ENCODE results near the gene HSF4. TPM values are rescaled to one million over a fixed set of nuclear protein-coding genes. Genes with fewer than 3 reads are reported as not detected.
A peak's percentile ranks its signal among the peaks of the same experiment; 100 is the strongest.

HSF4 gene
- total RNA-seq, 5 donors from 2014 or later (not counting 1 experiment from before 2014, with no cell fraction given) = 22.3 to 66.3 (median 39.1) TPM

DNA sequence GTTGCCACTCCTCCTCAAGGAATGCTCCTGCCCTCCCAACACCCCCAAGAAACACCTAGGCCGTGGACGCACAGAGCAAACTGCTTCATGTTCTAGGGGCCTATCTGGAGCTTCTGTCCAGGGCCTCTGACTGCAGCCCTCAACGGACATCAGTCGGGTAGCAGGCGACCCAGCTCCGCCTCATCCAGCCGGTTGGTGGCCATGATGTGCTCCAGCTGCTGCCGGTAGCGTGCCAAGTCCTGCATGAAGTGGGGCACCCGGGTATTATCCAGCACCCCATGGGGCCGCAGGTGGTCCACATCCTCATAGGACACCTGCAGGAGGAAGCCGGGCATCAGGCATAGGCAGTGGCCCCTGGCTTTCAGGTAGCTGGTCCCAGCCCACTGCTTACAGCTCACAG lies 12.1 kb downstream of the HSF4 start:
- ATAC-seq (replicated peaks in 1 of 4) = no peak
- H3K4me1 ChIP-seq (ENCODE audit: control insufficient read depth in 1 of 2, extremely low read depth in 1 of 2, insufficient read depth in 2 of 2, low read length in 2 of 2) = peaks cover 0 to 47% of the 10 kb centered on the region in 2 experiments
- H3K9me3 ChIP-seq = no peaks in the 10 kb centered on the region
- POLR2A ChIA-PET = interaction anchor here in 1 of 2 donors (0.7 kb wide), 1 partner anchor 14 kb away, joined by 3 read pairs; no protein-coding TSS in a partner anchor
- CTCF ChIA-PET = no interaction called here
- peaks cover 22 to 40% (median 24%) of the 10 kb centered on the region in 3 donors for H3K4me1 Mint-ChIP-seq
- WGBS (ENCODE audit: insufficient coverage) = 93% methylated on average over 12 of the region's 12 CpGs
- no peak overlapping the region for H3K27ac Mint-ChIP-seq
- peaks cover 17 to 73% of the 10 kb centered on the region in 2 experiments for H3K27me3 ChIP-seq (replicated peaks in 1 of 2; ENCODE audit: control insufficient read depth in 2 of 2, extremely low read depth in 1 of 2, insufficient read depth in 2 of 2, low read length in 1 of 2)
- H3K36me3 Mint-ChIP-seq = no peaks in the 10 kb centered on the region
- H3K4me3 Mint-ChIP-seq = peak overlapping the region in 1 of 3 donors; percentile 63
- no peaks in the 10 kb centered on the region for H3K9me3 Mint-ChIP-seq
- no peak overlapping the region for H3K4me3 ChIP-seq (ENCODE audit: control insufficient read depth in 1 of 2, extremely low read depth in 1 of 2, low read length in 1 of 2)
- no peaks in the 10 kb centered on the region for H3K36me3 ChIP-seq (ENCODE audit: control insufficient read depth in 2 of 2, extremely low read depth in 1 of 2, insufficient read depth in 1 of 2, low read length in 1 of 2)
- H3K27ac ChIP-seq (ENCODE audit: low read length) = no peak overlapping the region
- H3K27me3 Mint-ChIP-seq = peaks cover 27 to 36% of the 10 kb centered on the region in 2 donors
- no peak for DNase-seq

GRCh38 chr16:67177743-67178699 lies 13.5 kb downstream of the HSF4 start:
- Histone ChIP-seq H3K9me3 (no peaks in the 10 kb centered on the region), H3K4me3 (ENCODE audit: control insufficient read depth in 1 of 2, extremely low read depth in 1 of 2, low read length in 1 of 2) (peak overlapping the region; percentile 35 to 37), H3K27ac (ENCODE audit: low read length) (no peak overlapping the region), H3K36me3 (ENCODE audit: control insufficient read depth in 2 of 2, extremely low read depth in 1 of 2, insufficient read depth in 1 of 2, low read length in 1 of 2) (no peaks in the 10 kb centered on the region), H3K27me3 (replicated peaks in 1 of 2; ENCODE audit: control insufficient read depth in 2 of 2, extremely low read depth in 1 of 2, insufficient read depth in 2 of 2, low read length in 1 of 2) (peaks cover 17 to 59% of the 10 kb centered on the region in 2 experiments), H3K4me1 (ENCODE audit: control insufficient read depth in 1 of 2, extremely low read depth in 1 of 2, insufficient read depth in 2 of 2, low read length in 2 of 2) (peaks cover under 1 to 45% of the 10 kb centered on the region in 2 experiments)
- ChIA-PET CTCF (interaction anchor here in 1 of 2 donors (0.6 to 1.2 kb wide), 4 partner anchors 12 to 628 kb away, joined by 3 to 7 read pairs (median 4); partner anchors contain the start of genes FBXL8, RANBP10 and TRADD), POLR2A (interaction anchor here in 1 of 2 donors (0.5 to 0.7 kb wide), 2 partner anchors 46 to 140 kb away, joined by 3 to 7 read pairs; no protein-coding TSS in a partner anchor)
- Mint-ChIP-seq H3K4me3 (peak overlapping the region; percentile 63 to 67 (median 64)), H3K4me1 (peaks cover 21 to 34% (median 23%) of the 10 kb centered on the region in 3 donors), H3K27me3 (peaks cover 23 to 27% of the 10 kb centered on the region in 2 donors), H3K9me3 (no peaks in the 10 kb centered on the region), H3K36me3 (no peaks in the 10 kb centered on the region), H3K27ac (no peak overlapping the region)
- WGBS (ENCODE audit: insufficient coverage) = 5% methylated on average over 67 of the region's 73 CpGs
- peak in 34 of 35 experiments; percentile 31 to 77 (median 52) for DNase-seq
- ATAC-seq (replicated peaks in 1 of 4) = peak; percentile 44 to 73 (median 52)

DNA sequence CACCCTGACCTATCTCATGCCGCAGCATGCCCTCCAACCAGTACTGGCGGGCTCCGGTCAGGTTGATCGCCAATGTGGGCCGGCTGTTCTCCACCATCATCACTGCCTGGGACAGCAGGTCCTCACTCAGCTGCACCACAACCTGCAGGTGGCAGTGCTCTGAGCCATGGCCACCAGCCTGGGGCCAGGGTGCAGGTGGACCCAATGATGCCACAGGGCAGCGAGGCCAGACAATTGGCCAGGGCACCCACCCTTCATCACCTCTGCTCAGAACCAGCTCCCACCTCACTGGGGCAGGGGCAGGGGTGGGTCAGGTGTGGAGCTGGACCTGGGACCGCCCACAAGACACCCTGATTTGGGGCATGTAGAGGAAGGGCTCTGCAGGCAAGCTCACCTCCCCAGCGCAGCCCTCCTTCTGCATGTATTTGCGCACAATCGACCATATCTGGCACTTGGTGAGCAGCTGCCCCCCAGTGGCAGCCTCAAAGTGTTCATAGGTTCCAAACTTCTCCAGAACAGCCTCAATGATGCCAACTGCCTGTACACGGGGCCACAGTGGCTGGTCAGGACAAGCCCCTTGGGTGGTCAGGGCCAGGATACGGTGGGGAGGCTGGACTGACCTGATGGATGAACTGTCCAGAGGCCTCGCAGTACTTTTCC lies 15.0 kb downstream of the HSF4 start:
- Histone ChIP-seq H3K4me1 (ENCODE audit: control insufficient read depth in 1 of 2, extremely low read depth in 1 of 2, insufficient read depth in 2 of 2, low read length in 2 of 2) (peaks cover 4 to 37% of the 10 kb centered on the region in 2 experiments), H3K4me3 (ENCODE audit: control insufficient read depth in 1 of 2, extremely low read depth in 1 of 2, low read length in 1 of 2) (no peak overlapping the region), H3K27me3 (replicated peaks in 1 of 2; ENCODE audit: control insufficient read depth in 2 of 2, extremely low read depth in 1 of 2, insufficient read depth in 2 of 2, low read length in 1 of 2) (peaks cover 13 to 46% of the 10 kb centered on the region in 2 experiments), H3K27ac (ENCODE audit: low read length) (no peak overlapping the region), H3K36me3 (ENCODE audit: control insufficient read depth in 2 of 2, extremely low read depth in 1 of 2, insufficient read depth in 1 of 2, low read length in 1 of 2) (no peaks in the 10 kb centered on the region), H3K9me3 (no peaks in the 10 kb centered on the region)
- ChIA-PET CTCF (interaction anchor here in 1 of 2 donors (0.5 to 0.9 kb wide), 3 partner anchors 22 to 889 kb away, joined by 3 to 4 read pairs (median 3); no protein-coding TSS in a partner anchor), POLR2A (no interaction called here)
- H3K36me3 Mint-ChIP-seq = no peaks in the 10 kb centered on the region
- DNase-seq (no peak), ATAC-seq (replicated peaks in 1 of 4) (no peak)
- H3K27ac Mint-ChIP-seq = no peak overlapping the region
- WGBS (ENCODE audit: insufficient coverage) = 92% methylated on average over 11 of the region's 13 CpGs
- H3K9me3 Mint-ChIP-seq = no peaks in the 10 kb centered on the region
- H3K27me3 Mint-ChIP-seq = peaks cover 14 to 18% of the 10 kb centered on the region in 2 donors
- H3K4me1 Mint-ChIP-seq = peaks cover 12 to 25% (median 12%) of the 10 kb centered on the region in 3 donors
- H3K4me3 Mint-ChIP-seq = peak overlapping the region in 1 of 3 donors; percentile 13

DNA sequence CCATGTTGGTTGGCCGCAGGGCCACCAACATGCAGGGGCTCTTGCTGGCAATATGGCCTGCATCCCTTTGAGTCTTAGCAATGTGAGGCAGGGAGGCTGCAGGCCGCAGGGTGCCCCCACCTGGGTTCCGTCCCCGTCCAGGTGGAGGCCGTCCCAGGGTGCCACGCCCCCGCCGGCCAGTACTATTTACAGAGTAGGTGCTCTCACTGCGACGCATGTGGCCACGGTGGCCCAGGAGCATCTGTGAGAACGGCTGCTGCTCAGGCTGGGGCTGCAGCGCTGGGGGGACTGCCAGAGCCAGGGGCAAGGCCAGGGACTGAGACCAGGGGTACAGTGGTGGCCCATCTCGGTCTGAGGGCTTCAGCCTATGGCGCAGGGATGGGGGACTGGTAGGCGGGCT lies 15.6 kb downstream of the HSF4 start:
- WGBS (ENCODE audit: insufficient coverage) = 93% methylated on average over 15 of the region's 16 CpGs
- Histone ChIP-seq H3K36me3 (ENCODE audit: control insufficient read depth in 2 of 2, extremely low read depth in 1 of 2, insufficient read depth in 1 of 2, low read length in 1 of 2) (no peaks in the 10 kb centered on the region), H3K4me1 (ENCODE audit: control insufficient read depth in 1 of 2, extremely low read depth in 1 of 2, insufficient read depth in 2 of 2, low read length in 2 of 2) (peaks cover 4 to 37% of the 10 kb centered on the region in 2 experiments), H3K9me3 (no peaks in the 10 kb centered on the region), H3K27me3 (replicated peaks in 1 of 2; ENCODE audit: control insufficient read depth in 2 of 2, extremely low read depth in 1 of 2, insufficient read depth in 2 of 2, low read length in 1 of 2) (peaks cover 9 to 42% of the 10 kb centered on the region in 2 experiments), H3K4me3 (ENCODE audit: control insufficient read depth in 1 of 2, extremely low read depth in 1 of 2, low read length in 1 of 2) (no peak overlapping the region), H3K27ac (ENCODE audit: low read length) (no peak overlapping the region)
- H3K27me3 Mint-ChIP-seq = peaks cover 14 to 18% of the 10 kb centered on the region in 2 donors
- ChIA-PET CTCF (interaction anchor here (0.6 to 0.9 kb wide), 2 partner anchors 19 to 201 kb away, joined by 3 read pairs; no protein-coding TSS in a partner anchor), POLR2A (no interaction called here)
- H3K4me1 Mint-ChIP-seq = peaks cover 17 to 29% (median 17%) of the 10 kb centered on the region in 3 donors
- no peak for ATAC-seq (replicated peaks in 1 of 4)
- H3K36me3 Mint-ChIP-seq = no peaks in the 10 kb centered on the region
- H3K27ac Mint-ChIP-seq = no peak overlapping the region
- no peaks in the 10 kb centered on the region for H3K9me3 Mint-ChIP-seq
- DNase-seq = no peak
- H3K4me3 Mint-ChIP-seq = no peak overlapping the region

GRCh38 chr16:67181346-67181745 lies 16.8 kb downstream of the HSF4 start:
- ChIA-PET CTCF (interaction anchor here (0.7 to 2.1 kb wide), 2 partner anchors 22 to 28 kb away, joined by 4 to 8 read pairs; partner anchors contain the start of genes FBXL8 (in 1 of the 2) and TRADD (in 1 of the 2)), POLR2A (interaction anchor here in 1 of 2 donors (1.0 kb wide), 1 partner anchor 229 kb away, joined by 10 read pairs; no protein-coding TSS in a partner anchor)
- Histone ChIP-seq H3K9me3 (no peaks in the 10 kb centered on the region), H3K4me1 (ENCODE audit: control insufficient read depth in 1 of 2, extremely low read depth in 1 of 2, insufficient read depth in 2 of 2, low read length in 2 of 2) (peaks cover 4 to 42% of the 10 kb centered on the region in 2 experiments), H3K27ac (ENCODE audit: low read length) (no peak overlapping the region), H3K4me3 (ENCODE audit: control insufficient read depth in 1 of 2, extremely low read depth in 1 of 2, low read length in 1 of 2) (no peak overlapping the region), H3K27me3 (replicated peaks in 1 of 2; ENCODE audit: control insufficient read depth in 2 of 2, extremely low read depth in 1 of 2, insufficient read depth in 2 of 2, low read length in 1 of 2) (peaks cover 6 to 41% of the 10 kb centered on the region in 2 experiments), H3K36me3 (ENCODE audit: control insufficient read depth in 2 of 2, extremely low read depth in 1 of 2, insufficient read depth in 1 of 2, low read length in 1 of 2) (no peaks in the 10 kb centered on the region)
- no peak for ATAC-seq (replicated peaks in 1 of 4)
- Mint-ChIP-seq H3K9me3 (no peaks in the 10 kb centered on the region), H3K27ac (no peak overlapping the region), H3K36me3 (no peaks in the 10 kb centered on the region), H3K4me3 (no peak overlapping the region), H3K27me3 (peaks cover 14 to 21% of the 10 kb centered on the region in 2 donors), H3K4me1 (peaks cover 22 to 34% (median 23%) of the 10 kb centered on the region in 3 donors)
- WGBS (ENCODE audit: insufficient coverage) = 94% methylated on average over 2 of the region's 2 CpGs
- no peak for DNase-seq

Data from T-cell (primary cell).